Endometrium (tissue), 2 donors: ENCODE measurements around the gene SDCCAG8.

Source experiments
- FAIRE-seq: peaks from 2 replicates; lab custom pipeline; 2012; peaks lifted over from hg19 to GRCh38; lab: Jason Lieb, UNC
- donor health status: control.
- donor health status: control.

SDCCAG8 gene

DNA sequence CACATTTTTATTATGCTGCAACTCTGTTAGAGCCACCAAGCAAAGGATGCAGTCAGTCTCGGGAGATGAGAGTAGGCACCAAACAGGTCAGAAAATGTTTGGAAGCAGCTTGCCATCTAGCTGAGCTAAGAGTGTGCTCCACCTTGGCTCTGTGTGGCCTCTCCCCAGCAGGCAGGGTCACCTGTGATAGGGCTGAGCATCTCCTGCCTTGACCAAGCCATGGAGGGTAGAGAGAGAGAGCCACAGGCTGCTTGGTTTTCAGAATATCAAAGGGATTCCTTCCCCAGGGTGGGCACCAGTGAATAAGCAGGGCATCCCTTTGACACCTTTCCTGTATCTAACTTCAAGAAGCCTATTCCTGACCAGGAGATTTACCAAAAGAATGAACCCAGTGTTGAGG lies 135.5 kb downstream of the SDCCAG8 start:
- FAIRE-seq: no peak

DNA sequence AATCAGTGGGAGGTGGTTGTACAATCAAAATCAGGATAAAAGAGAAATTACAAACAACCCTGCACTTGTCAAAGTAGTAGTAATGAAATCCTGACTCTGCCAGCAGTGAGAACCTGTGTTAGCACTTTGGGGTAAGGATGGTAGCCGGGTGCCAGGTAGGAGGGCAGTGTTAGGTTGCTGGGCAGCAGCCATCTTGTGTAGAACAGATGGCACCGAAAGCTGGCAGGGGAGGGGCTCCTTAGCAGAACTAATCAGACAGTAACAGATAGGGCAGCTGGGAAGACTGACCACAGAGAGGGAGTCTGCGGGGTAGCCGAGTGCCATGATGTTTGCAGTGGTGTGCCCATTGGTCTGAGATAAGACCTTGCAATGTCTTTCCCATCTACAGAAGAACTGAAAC lies 137.3 kb downstream of the SDCCAG8 start:
- no peak for FAIRE-seq

DNA sequence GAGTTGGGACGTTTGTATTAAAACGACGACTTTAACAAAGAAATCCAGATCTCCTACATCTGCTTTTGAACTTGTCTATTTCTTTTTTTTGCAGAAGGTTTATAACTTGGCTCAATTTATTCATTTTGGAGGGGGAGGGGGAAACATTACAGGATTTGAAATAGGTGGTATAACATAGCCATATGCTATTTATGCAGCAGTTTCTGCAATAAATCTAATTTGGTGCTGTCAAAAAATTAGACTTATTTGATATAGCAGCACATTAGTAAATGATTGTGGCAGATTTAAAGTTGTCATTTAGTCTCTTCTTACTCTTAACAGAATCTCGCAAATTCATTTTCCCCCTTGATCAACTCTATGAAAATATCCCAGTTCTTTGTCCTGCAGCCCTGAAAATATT lies 138.2 kb downstream of the SDCCAG8 start:
- no peak for FAIRE-seq

DNA sequence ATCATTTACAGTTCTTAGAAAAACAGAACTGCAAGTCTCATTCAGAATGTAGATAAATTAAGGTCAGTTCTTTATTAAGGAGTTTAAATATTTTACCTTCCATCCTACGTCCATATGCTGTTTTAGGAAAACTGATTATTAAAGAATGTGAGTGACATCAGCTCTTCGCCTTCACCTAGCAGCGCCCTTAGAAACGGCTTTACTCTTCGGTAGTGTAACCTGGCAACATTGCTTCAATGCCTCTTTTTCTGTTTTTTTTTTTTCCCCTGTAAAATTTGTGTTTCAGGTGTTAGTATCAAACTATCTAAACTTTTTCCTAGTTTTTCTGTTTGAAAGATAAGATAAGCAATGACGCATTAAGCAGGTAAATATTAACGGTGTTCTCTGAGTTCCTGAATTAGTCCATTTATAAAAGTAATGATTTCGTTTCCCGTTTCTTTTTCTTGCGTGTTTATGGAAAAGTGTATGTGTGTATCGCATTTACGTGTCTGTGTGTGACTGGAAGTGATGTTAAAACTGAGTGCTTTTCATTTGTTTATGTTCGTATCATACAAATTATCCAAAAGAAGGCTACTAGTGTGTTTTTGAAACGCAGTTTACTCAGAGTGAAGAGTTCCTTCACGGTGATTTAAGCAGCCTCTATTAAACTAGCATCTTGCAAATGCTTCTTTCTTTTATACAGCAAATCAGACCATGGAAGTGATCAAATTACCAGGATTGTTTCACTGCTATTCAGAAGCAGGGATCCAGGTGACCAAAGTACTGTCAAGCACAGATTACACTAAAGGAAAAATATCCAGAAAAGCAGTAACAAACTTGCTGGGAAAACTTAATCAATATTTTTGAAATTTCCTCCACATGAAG lies 139.0 kb downstream of the SDCCAG8 start:
- no peak for FAIRE-seq

DNA sequence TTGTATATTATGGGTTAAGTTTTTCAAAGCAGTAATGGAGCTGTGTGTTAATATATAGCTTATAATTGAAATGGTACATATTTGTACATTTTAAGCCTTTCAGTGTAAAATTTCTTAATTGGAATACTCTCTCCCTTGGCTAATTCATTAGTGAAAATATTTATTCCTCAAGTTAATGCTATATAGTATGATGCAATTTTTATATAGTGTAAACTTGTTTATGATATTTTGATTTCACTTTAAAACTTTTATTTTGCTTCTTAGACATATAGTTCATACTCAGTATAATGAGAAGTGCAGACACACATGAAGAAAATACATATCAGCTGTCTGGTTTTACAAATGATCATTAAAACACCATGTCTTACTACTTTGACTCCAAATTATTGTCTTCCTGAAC lies 140.6 kb downstream of the SDCCAG8 start:
- no peak for FAIRE-seq

DNA sequence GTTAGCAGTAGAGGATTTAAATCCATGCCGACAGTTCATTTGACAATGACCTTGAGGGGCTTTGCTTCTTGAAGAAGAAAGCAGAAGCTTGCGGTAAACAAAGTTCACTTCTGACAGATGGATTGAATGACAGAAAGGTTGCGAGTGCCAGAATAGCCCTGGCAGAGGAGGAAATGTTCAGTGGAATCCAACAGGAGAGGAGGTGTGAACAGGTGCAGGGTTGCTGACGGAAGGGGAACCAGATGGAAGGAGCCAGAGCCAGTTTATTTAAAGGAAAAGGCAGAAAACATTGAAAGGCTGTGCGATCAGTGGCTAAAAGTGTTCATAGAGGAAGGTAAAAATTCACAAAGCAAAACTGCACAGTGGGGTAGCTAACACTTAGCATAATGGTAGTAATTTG lies 141.0 kb downstream of the SDCCAG8 start:
- FAIRE-seq: no peak

DNA sequence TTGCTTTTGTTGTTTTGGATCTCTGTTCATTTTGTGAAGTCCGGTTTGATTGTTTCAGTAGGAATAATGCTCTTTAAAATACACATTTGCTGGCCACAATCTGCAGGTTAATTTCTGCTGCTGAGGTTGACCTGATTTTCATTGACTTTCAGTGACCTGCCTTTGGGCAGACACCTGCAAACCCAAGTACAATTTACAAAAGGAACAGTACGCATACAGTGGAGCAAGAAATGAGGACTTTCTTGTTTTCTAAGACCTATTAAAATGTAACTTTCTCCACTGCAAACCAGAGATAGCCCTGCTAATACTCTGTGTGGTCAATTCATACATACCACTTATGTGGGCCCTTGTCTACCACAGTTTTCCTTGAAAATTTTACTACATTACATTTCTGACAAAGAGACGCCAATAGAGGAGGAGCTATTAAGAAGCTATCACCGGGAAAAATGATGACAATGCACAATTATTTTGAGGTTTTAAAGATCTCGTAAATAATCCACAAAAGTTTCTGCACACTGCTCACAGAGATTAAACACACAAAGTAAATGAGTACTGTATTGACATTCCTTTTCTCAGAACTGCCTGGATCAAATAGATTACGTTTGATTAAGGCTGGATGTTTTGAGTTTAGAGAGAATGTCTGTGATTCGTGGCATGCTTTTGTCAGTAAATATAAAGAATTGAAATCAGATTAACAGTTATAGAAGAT lies 141.9 kb downstream of the SDCCAG8 start:
- FAIRE-seq: no peak

DNA sequence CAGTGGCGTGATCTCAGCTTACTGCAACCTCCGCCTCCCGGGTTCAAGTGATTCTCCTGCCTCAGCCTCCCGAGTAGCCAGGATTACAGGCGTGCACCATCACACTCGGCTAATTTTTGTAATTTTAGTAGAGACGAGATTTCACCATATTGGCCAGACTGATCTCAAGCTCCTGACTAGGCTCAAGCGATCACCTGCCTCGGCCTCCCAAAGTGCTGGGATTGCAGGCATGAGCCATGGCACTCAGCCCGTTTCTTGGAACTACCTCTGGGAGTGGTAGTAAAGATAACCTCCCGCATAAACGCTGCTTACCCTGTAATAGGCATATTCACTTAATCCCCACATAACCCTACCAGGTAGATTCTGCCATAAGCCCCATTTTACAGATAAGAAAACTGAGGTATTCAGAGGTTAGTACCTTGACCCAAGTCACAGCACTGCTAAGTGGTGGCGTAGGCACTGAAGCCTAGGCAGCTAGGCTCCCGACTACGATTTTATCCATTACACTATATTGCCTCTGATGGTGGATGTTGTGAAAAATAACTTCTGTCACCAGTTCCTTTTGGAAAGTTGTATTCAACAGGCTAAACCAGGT lies 143.8 kb downstream of the SDCCAG8 start:
- FAIRE-seq: no peak

DNA sequence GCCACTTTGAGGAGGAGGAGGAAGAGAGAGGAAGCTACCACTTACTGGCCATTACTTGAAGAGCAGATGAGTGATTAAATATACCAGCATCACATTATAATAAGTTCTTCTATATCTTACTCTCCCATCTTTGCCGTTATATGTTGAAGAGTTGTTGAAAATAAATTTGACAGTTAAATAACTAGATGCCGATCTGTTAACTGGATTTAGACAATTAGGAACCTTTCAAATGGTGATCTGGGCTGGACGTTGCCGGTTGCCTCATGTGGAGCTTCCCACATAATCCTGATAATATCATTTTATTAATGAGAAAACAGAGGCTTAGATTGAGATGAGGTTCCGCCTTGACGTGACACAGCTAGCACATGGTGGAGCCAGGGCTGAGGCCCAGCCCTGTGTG lies 147.0 kb downstream of the SDCCAG8 start:
- no peak for FAIRE-seq

DNA sequence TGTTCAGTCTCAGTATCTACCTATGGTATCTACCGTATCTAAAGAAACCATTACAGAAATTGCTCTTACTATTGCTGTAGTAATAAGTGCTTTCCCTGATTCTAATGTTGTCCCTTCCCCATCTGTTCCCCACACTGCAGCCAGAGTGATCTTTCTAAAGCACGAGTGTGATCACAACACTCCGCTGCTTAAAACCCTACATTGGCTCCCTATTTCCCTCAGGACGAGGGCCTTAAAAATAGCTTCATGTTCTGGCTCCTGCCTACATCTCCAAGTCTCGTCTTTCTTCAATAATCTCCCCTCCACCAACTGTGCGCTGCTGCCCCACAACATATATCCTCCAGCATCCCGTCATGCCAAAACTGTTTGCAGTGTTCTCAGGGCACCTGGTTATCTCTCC lies 150.6 kb downstream of the SDCCAG8 start:
- FAIRE-seq: no peak

DNA sequence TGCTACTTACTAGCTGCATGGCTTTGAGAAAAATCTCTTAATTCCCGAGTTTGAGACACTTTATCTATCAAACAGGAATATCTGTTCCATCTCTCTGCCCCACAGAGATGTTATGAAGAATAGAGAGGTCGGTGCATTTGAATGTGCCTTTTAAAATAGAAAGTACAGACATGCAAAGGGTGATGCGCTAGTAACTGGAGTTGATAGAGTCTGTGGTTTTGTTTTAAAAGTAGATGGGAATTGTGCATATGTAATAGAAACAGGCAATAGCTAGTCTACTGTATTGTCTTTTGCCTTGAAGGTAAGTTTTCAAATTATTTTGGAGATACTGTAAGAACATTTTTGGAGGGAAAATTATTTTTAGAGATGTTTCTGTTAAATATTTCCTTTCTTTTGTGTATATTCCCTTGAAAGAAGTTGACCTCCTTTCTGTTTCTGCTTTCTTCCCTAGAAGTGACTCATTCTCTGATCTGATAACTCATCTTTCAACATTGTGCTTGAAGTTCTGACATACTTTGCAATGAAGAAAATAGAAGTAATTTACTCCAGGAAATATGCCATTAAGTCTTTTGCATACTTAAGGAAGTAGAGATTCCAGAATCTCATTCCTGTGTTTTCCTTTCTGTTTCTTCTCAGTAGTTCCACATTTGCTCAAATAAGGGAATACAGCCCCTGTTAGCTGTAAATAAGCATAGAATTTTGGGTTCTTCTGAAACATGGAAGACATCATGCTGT lies 151.6 kb downstream of the SDCCAG8 start:
- no peak for FAIRE-seq

DNA sequence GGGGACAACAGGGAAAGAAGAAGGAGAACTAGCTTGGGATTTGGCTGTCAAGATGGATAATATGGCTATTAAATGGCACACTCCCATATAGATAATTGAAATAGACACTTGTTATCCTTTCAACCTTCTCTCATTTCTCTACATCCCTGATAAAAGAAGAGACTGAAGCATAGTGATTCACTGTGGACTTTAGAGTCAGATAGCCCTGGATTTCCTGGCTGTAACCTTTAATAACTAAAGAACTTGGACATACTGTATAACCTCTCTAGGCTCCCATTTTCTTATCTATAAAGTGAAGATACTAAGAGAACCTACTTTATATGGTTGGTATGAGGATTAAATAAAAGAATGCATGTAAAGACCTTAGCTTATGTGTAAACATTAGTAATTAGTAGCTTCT lies 152.6 kb downstream of the SDCCAG8 start:
- no peak for FAIRE-seq

DNA sequence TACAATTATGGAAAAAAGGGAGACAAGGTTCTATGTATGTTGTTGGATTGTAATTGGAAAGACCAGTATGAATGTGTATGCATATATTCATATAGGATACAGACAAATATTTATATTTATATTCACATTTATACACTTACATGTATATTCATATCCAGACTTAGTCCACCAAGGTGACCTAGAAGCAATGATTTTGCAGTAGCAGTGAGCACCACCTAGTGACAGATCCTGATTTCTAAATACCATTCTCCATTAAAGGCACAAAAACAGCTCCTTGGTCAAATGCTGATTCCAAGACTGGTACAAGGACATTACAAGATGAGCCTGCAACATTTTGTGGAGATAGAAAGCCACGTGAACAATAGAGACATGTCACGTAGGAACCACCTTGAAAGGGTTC lies 153.4 kb downstream of the SDCCAG8 start:
- FAIRE-seq: no peak

DNA sequence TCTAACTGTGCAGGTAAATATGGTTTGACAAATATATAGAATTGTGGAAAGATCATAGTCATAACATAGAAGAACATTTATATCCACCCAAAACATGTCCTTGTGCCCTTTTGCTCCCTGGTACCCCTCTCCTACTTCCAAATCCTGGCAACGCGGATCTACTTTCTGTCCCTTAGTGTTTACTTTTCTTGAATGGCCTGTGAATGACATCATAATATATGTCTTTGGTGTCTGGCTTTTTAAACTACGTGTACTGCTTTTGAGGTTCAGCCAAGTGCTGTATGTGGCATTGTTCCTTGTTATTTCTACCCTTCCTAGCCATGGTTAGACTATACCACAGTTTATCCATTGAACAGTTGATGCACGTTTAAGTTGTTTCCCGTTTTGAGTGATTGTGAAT lies 155.6 kb downstream of the SDCCAG8 start:
- no peak for FAIRE-seq

DNA sequence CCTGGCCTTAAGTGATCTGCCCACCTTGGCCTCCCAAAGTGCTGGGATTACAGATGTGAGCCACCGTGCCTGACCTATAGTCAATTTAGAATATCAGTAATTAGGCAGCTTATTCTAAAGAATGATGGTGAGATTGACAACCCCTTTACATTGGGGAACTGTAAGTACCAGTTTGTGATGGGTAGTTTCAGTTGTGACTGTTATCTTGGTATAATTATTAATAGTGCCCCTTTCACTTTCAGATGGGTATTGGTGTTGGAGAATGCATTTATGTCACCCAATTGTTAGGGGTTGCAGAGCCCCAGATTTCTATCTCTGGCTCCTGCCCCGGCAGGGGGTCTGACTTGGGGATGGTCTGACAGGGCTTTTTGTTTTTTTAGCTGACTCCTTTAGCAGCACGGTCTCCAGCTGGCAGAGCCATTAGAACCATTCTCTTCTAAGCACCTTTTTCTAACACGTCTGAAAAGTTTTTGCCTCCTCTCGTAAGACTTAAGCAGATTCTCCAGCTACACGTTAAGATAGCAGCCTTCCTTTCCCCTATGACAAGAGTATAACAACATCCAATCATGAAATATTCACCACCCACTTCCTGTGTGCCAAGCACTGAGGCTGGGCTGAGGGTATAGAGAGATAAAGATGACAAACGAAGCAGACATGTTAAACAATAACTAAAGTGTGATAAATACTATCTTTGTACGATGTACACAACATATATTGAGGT lies 157.8 kb downstream of the SDCCAG8 start:
- no peak for FAIRE-seq

DNA sequence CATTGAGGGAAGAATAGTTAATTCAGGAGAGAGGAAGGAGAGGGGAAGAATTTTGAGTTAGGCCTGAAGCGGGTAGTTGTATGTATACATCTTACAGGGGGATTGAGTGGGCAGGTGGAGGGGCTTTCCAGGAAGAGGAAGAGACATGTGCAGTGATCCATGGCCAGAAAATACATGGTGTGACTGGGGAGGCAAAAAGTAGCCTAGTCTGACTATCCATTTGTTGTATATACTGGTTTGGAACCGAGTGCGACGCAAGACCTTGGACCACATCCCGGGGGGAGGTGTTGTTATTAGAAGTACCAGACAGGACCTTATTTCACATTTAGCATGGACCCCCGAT lies 158.3 kb downstream of the SDCCAG8 start:
- no peak for FAIRE-seq

DNA sequence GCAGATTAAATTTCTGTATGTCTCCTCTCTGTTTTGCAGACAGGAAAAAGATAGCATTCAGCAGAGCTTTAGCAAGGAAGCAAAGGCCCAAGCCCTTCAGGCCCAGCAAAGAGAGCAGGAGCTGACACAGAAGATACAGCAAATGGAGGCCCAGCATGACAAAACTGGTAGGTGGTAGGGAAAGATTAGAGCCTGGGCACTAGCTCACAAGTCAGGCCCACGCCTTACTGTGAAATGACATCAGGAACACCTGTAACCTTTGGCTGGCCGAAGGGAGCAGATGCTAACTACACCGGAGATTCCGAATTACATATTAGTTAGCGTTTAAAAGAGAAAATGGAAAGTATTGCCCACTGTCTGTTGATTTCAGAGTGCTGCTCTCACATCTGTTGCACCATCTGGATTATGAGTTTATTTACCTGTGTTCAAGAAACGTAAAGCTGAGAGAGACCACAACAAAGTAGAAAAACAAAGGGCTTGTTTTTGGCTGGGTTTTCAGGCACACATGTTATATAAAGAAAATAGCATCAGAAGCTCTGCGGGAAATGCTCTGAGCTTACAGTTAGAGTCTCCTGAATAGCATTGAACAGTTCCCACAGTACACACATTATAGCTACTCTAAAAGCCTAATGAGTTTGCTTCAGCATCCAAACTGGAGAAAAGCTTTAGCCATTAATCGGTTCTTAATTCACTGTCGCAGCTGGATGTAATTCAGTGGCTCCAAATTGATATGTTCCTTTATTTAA lies 160.0 kb downstream of the SDCCAG8 start:
- no peak for FAIRE-seq

DNA sequence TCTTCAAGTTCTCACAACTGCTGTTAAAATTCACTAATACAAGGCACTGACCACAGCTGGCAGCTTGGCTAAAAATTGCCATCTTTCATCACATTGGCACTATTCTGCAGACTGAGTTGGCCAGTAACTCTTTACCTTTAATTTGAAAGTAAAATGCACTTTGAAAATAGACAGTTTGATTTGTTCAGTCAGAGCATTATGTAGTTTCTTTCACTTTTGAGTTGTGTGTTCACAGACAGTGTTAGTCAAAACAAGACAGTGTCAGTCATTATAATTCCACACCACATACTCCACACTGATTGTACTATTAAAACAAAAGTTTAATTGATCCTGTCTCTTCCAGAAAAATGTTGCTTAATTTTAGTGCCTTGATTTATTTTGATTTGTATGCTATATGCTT lies 160.7 kb downstream of the SDCCAG8 start:
- no peak for FAIRE-seq

DNA sequence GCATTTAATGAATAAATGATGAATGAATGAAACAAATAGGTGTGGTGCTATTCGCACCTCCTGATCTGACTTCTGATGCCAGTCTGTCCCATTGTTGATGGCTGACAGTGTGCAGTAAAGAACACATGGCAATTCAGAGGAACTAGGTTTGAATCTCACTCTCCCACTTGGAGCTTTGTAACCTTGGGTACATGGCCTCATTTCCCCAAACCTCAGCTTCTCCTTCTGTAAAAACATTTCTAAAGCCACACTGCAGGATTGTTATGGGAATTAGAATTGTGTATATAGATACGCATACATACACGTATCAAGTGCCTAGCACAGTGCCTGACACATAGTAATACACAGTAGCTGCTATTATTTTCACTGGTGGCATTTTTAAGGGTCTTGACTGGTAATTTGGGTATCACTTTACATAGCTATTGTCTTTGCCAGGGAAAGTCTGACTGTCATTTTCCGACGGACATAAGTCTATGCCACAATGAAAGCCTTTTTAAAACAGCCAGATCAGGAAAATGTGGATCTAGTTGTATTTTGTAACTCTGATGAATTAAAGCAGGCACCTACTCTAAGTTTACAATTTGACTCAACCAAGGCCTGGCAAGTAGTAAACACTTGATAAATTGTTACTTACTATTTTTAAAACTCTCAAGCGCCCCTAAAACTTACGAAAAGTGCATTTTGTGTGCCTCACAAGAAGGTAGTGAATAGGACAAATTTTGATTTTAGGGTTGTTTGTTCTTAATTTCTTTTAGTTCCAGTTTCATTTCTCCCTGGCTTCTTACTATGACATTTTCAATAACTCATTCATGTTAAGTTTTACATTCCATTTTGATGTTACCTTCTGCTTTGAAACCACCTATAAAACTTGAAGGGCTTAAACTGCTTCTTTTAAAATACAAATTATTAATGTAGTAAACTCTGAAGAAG lies 164.4 kb downstream of the SDCCAG8 start:
- no peak for FAIRE-seq
